Activated T-cell treated with anti-CD3 and anti-CD28 coated beads, Interleukin-2, amount 50 U/mL, for 48 hours (primary cell): Measurements from ENCODE around the gene FNIP1.
A peak's percentile ranks its signal among the peaks of the same experiment; 100 is the strongest.
"Not testable (repeated sequence)": the region's sequence is repeated elsewhere in the genome, so short reads cannot be mapped to it uniquely, and the experiment has no call there.

Experiments
- DNase-seq, 2 experiments: peaks; one replicate each; pipeline ENCODE4 v3.0.0-alpha.2; 2020

FNIP1 gene

DNA sequence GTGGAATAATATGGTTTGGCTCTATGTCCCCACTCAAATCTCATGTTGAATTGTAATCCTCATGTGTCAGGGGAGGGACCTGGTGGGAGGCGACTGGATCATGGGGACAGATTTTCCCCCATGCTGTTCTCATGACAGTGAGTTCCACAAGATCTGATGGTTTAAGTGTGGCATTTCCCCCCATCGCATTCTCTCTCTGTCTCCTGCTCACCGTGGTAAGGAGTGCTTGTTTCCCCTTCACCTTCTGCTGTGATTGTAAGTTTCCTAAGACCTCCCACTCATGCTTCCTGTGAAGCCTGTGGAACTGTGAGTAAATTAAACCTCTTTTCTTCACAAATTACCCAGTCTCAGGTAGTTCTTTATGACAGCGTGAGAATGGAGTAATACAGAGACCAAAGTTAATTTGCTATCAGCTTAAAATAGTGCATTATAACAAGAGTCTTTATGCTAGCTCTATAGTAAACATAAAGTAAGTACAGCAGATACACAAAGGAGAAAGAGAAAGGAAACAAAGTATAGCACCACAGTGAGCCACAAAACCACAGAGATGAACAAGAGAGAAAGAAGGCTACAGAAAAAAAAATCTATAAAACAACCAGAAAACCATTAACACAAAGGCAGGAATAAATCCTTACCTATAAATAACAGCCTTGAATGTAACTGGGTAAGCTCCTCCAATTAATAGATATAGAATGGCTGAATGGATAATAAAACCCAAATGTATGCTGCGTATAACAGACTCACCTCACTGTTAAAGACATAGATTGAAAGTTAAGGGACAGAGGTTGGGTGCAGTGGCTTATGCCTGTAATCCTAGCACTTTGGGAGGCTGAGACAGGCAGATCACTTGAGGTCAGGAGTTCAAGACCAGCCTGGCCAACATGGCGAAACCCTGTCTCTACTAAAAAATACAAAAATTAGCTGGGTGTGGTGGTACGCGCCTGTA, 201.5 kb downstream of the FNIP1 start:
- peak in 1 of 2 experiments; percentile 26 for DNase-seq

GRCh38 chr5:131593921-131594320, 202.9 kb downstream of the FNIP1 start:
- DNase-seq: no peak

GRCh38 chr5:131593436-131593835, 203.4 kb downstream of the FNIP1 start:
- DNase-seq: not testable (repeated sequence)
